K562 (cell line): Measurements from ENCODE around the gene TMEM184C. TPM values are rescaled to one million over a fixed set of nuclear protein-coding genes. Genes with fewer than 3 reads are reported as not detected.
A peak's percentile ranks its signal among the peaks of the same experiment; 100 is the strongest.

Experiments used
- BACH1 ChIP-seq: fragments of 200-800 bp; sonication (Bioruptor generic); IDR thresholded peaks from 2 replicates; pipeline ENCODE4 v1.6.1; 2016; ENCODE audit warnings: missing genetic modification characterization, missing compliant biosample characterization
- ELF4 ChIP-seq: fragments of 450-650 bp; formaldehyde crosslinking; IDR thresholded peaks from 2 replicates; pipeline ENCODE4 v1.4.0; 2022; ENCODE audit warnings: missing genetic modification characterization
- ETV5 ChIP-seq: sonication (generic); formaldehyde crosslinking; IDR thresholded peaks from 2 replicates; pipeline ENCODE4 v1.4.0; 2020; ENCODE audit warnings: low read depth, mild to moderate bottlenecking, missing genetic modification reagents
- FUS ChIP-seq: fragments of 200-400 bp; formaldehyde crosslinking; optimal IDR thresholded peaks from 2 replicates; pipeline ENCODE3; 2017; ENCODE audit warnings: low read depth, low read length
- HEY1 ChIP-seq: fragments of 250-450 bp; sonication (Bioruptor Pico); IDR thresholded peaks from 2 replicates; pipeline ENCODE4 v1.5.0; 2020; ENCODE audit warnings: mild to moderate bottlenecking, moderate library complexity, borderline replicate concordance
- JUND ChIP-seq, 2 experiments: IDR thresholded peaks; 2 replicates in 1 of 2; 3 replicates in 1 of 2; pipeline ENCODE4 v1.6.1; 2011; ENCODE audit warnings: borderline replicate concordance in 2 of 2, low read depth in 2 of 2, low read length in 2 of 2, improper control_type of control experiment in 1 of 2, missing biosample characterization in 1 of 2, missing genetic modification characterization in 1 of 2, missing genetic modification reagents in 1 of 2
- MAZ ChIP-seq, 2 experiments: fragments of 450-650 bp in 1 of 2; sonication (generic) in 1 of 2; formaldehyde crosslinking; IDR thresholded peaks in 1 of 2; conservative IDR thresholded peaks in 1 of 2; 2 replicates each; pipeline versions ENCODE4 v1.4.0 to v1.5.0; 2020; ENCODE audit warnings: mild to moderate bottlenecking in 1 of 2, missing genetic modification reagents in 1 of 2
- NEUROD1 ChIP-seq: fragments of 150-350 bp; IDR thresholded peaks from 2 replicates; pipeline ENCODE4 v1.6.1; 2014; ENCODE audit warnings: borderline replicate concordance, low read length, low read depth; ENCODE audit not compliant: partially characterized antibody
- NR2F6 ChIP-seq: fragments of 450-650 bp; formaldehyde crosslinking; IDR thresholded peaks from 2 replicates; pipeline ENCODE4 v1.4.0; 2020; ENCODE audit warnings: mild to moderate bottlenecking
- PBX2 ChIP-seq, 2 experiments: IDR thresholded peaks in 1 of 2; conservative IDR thresholded peaks in 1 of 2; 2 replicates each; pipeline ENCODE4 v1.6.1; 2016; ENCODE audit warnings: low read depth in 2 of 2, mild to moderate bottlenecking in 1 of 2, missing compliant biosample characterization in 1 of 2, missing genetic modification characterization in 1 of 2, moderate library complexity in 1 of 2
- PHF21A ChIP-seq: fragments of 450-650 bp; IDR thresholded peaks from 2 replicates; pipeline ENCODE4 v1.6.1; 2017; ENCODE audit warnings: low read depth, borderline replicate concordance
- RFX1 ChIP-seq: fragments of 450-650 bp; IDR thresholded peaks from 2 replicates; pipeline ENCODE4 v1.6.1; 2016; ENCODE audit warnings: mild to moderate bottlenecking, moderate library complexity
- TAF1 ChIP-seq: IDR thresholded peaks from 2 replicates; pipeline ENCODE4 v1.6.1; 2011; ENCODE audit warnings: mild to moderate bottlenecking, low read length, moderate library complexity; ENCODE audit not compliant: insufficient read depth, control insufficient read depth, severe bottlenecking; ENCODE audit errors: extremely low read depth
- TRIM24 ChIP-seq, 2 experiments: fragments of 450-650 bp; IDR thresholded peaks; 2 replicates each; pipeline ENCODE4 v1.6.1; 2016
- XRCC4 ChIP-seq: IDR thresholded peaks from one replicate; pipeline ENCODE4 v1.6.1; 2011; ENCODE audit not compliant: insufficient read depth, insufficient read length; ENCODE audit errors: extremely low read depth
- ZNF511 ChIP-seq: sonication (generic); formaldehyde crosslinking; IDR thresholded peaks from 2 replicates; pipeline ENCODE4 v1.8.0; 2022; ENCODE audit warnings: mild to moderate bottlenecking, missing genetic modification reagents
- ZNF780A ChIP-seq: fragments of 250-450 bp; sonication (Bioruptor Pico); IDR thresholded peaks from 2 replicates; pipeline ENCODE4 v1.5.0; 2021; ENCODE audit warnings: mild to moderate bottlenecking
- polyA plus RNA-seq, 8 experiments: library from polyadenylated mRNA; depleted of rRNA in 4 of 8; stranded (reverse) in 5 of 8; unstranded in 3 of 8; fragments of >200 nt; fragmentation: Nextera tagmentation in 2 of 8; fragmentation: Illumina TruSeq in 1 of 8; extraction: Ambion mirVana in 2 of 8; extraction: Trizol in 1 of 8; gene quantifications; 2 replicates each; pipeline versions ENCODE4 v1.2.1 to v1.2.3, GENCODE V29; 2011 to 2014; ENCODE audit warnings: inconsistent platforms in 1 of 8, missing spikeins in 1 of 8
- total RNA-seq, 7 experiments: library from RNA; depleted of rRNA in 6 of 7; stranded (reverse); fragments of >200 nt in 6 of 7; fragmentation: Illumina TruSeq in 2 of 7; extraction: Trizol in 2 of 7; gene quantifications; 2 replicates each; pipeline versions ENCODE4 v1.2.1 to v1.2.3, GENCODE V29; 2011 to 2021; ENCODE audit warnings: low replicate concordance in 1 of 7
- TF ChIP-seq, protein P1 (sequence below): fragments of 450-650 bp; formaldehyde crosslinking; IDR thresholded peaks from 2 replicates; pipeline ENCODE4 v1.4.0; 2020; ENCODE audit warnings: mild to moderate bottlenecking, moderate library complexity
- TF ChIP-seq, protein P2 (sequence below): sonication (generic); formaldehyde crosslinking; IDR thresholded peaks from 2 replicates; pipeline ENCODE4 v1.8.1; 2023; ENCODE audit warnings: mild to moderate bottlenecking, missing genetic modification reagents

The TMEM184C gene
- total and polyA plus RNA-seq, 9 of the 15 experiments (the other 6 are each of a cell fraction or from before 2014, with no cell fraction given) = 3.9 to 24.2 (median 18.2) TPM

GRCh38 chr4:147683717-147684700 lies 66.8 kb downstream of the TMEM184C start, which contains the start of gene PRMT9 (continued):
- TF ChIP-seq ETV5 (CRISPR knock-in tag) (peak; percentile 74; the same call in 1 of the 2 replicates), XRCC4 (no peak), ELF4 (no peak), TRIM24 (IDR thresholded peaks at IDR 0.05) (0 out of 4 replicates have a peak, but pooled peaks of 1 of the 2 experiments have one; percentile 11), ZNF780A (CRISPR knock-in tag) (no peak), PHF21A (no peak), NEUROD1 (peak; percentile 14), HEY1 (no peak), MAZ (CRISPR knock-in tag; conservative IDR thresholded peaks at IDR 0.05 in 1 of 2, IDR thresholded peaks at IDR 0.05 in 1 of 2) (0 out of 4 replicates have a peak, but pooled peaks of 1 of the 2 experiments have one; percentile 40), JUND (IDR thresholded peaks at IDR 0.05; ENCODE audit: borderline replicate concordance, low read depth, low read length) (peak; percentile 79), JUND (tag; IDR thresholded peaks at IDR 0.05; ENCODE audit: borderline replicate concordance, low read depth, low read length) (peak; percentile 67; the same call in 1 of the 3 replicates), FUS (no peak), TAF1 (peak; percentile 68), ZNF511 (CRISPR knock-in tag) (0 out of 2 replicates have a peak, but pooled peaks have one; percentile 73), PBX2 (CRISPR knock-in tag; IDR thresholded peaks at IDR 0.05; ENCODE audit: low read depth) (no peak), PBX2 (tag; conservative IDR thresholded peaks at IDR 0.05; ENCODE audit: low read depth) (no peak), BACH1 (no peak), RFX1 (no peak), NR2F6 (CRISPR knock-in tag) (no peak)
- TF ChIP-seq, protein P1, sequence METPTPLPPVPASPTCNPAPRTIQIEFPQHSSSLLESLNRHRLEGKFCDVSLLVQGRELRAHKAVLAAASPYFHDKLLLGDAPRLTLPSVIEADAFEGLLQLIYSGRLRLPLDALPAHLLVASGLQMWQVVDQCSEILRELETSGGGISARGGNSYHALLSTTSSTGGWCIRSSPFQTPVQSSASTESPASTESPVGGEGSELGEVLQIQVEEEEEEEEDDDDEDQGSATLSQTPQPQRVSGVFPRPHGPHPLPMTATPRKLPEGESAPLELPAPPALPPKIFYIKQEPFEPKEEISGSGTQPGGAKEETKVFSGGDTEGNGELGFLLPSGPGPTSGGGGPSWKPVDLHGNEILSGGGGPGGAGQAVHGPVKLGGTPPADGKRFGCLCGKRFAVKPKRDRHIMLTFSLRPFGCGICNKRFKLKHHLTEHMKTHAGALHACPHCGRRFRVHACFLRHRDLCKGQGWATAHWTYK = peak; percentile 28; the same call in 1 of the 2 replicates
- TF ChIP-seq, protein P2, sequence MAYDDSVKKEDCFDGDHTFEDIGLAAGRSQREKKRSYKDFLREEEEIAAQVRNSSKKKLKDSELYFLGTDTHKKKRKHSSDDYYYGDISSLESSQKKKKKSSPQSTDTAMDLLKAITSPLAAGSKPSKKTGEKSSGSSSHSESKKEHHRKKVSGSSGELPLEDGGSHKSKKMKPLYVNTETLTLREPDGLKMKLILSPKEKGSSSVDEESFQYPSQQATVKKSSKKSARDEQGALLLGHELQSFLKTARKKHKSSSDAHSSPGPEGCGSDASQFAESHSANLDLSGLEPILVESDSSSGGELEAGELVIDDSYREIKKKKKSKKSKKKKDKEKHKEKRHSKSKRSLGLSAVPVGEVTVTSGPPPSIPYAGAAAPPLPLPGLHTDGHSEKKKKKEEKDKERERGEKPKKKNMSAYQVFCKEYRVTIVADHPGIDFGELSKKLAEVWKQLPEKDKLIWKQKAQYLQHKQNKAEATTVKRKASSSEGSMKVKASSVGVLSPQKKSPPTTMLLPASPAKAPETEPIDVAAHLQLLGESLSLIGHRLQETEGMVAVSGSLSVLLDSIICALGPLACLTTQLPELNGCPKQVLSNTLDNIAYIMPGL (CRISPR knock-in tag) = no peak
